ENCODE measurements around the gene IER5L. TPM values are rescaled to one million over a fixed set of nuclear protein-coding genes. Genes with fewer than 3 reads are reported as not detected.
"Not testable (repeated sequence)": the region's sequence is repeated elsewhere in the genome, so short reads cannot be mapped to it uniquely, and the experiment has no call there.

IER5L gene
- total RNA-seq, 4 donors from 2014 or later = 5.0 to 24.2 (median 12.9) TPM

DNA sequence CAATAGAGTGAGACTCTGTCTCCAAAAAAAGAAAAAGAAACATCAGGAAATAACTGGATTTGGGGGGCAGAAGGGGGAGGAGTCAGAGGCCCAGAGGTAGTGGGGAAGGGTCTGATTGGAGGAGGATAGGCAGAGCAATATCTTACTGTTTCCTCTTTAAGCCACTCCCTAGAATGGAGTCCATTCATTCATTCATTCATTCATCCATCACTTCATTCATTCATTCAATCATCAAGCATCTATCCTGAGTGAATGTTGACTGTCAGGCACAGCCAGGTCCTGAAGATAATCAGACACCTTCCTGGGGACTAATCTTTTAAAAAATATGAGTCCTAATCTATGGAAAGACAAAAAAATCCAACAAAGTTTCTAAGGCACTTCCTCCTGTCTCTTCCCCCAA lies 12.9 kb downstream of the IER5L start:
- TF ChIP-seq EP300 (IDR thresholded peaks at IDR 0.05) = no peak
- TF ChIP-seq, protein P1, sequence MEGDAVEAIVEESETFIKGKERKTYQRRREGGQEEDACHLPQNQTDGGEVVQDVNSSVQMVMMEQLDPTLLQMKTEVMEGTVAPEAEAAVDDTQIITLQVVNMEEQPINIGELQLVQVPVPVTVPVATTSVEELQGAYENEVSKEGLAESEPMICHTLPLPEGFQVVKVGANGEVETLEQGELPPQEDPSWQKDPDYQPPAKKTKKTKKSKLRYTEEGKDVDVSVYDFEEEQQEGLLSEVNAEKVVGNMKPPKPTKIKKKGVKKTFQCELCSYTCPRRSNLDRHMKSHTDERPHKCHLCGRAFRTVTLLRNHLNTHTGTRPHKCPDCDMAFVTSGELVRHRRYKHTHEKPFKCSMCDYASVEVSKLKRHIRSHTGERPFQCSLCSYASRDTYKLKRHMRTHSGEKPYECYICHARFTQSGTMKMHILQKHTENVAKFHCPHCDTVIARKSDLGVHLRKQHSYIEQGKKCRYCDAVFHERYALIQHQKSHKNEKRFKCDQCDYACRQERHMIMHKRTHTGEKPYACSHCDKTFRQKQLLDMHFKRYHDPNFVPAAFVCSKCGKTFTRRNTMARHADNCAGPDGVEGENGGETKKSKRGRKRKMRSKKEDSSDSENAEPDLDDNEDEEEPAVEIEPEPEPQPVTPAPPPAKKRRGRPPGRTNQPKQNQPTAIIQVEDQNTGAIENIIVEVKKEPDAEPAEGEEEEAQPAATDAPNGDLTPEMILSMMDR (IDR thresholded peaks at IDR 0.05) = no peak
- no peak for TF ChIP-seq POLR2AphosphoS5 (IDR thresholded peaks at IDR 0.05)
- no peak for TF ChIP-seq POLR2A (IDR thresholded peaks at IDR 0.05; ENCODE audit: low read depth)
- no peaks in the 10 kb centered on the region for H3K27me3 ChIP-seq
- H3K4me3 ChIP-seq = no peak overlapping the region
- peaks cover 25 to 47% (median 46%) of the 10 kb centered on the region in 4 donors for H3K4me1 ChIP-seq
- intact Hi-C loops (cut with DNase I) = no loop called here
- H3K36me3 ChIP-seq = no peaks in the 10 kb centered on the region
- DNase-seq (ENCODE audit: extremely low spot score) = no peak
- no peaks in the 10 kb centered on the region for H3K9me3 ChIP-seq
- H3K27ac ChIP-seq (replicated peaks in 1 of 4) = peak overlapping the region; percentile 69 to 73 (median 71)

- H3K4me3 ChIP-seq = no peak overlapping the region
- no peaks in the 10 kb centered on the region for H3K27me3 ChIP-seq
- intact Hi-C loops (cut with DNase I) = no loop called here
- no peak for DNase-seq (ENCODE audit: extremely low spot score)
- H3K36me3 ChIP-seq = no peaks in the 10 kb centered on the region
- peak overlapping the region; percentile 69 to 73 (median 71) for H3K27ac ChIP-seq (replicated peaks in 1 of 4)
- WGBS = 31% methylated on average over 9 of the region's 9 CpGs
- H3K9me3 ChIP-seq = no peaks in the 10 kb centered on the region
- no peak for TF ChIP-seq POLR2A (IDR thresholded peaks at IDR 0.05; ENCODE audit: low read depth)
- TF ChIP-seq, protein P1 (IDR thresholded peaks at IDR 0.05) = no peak
- peak; percentile 17 to 74 for TF ChIP-seq POLR2AphosphoS5 (IDR thresholded peaks at IDR 0.05)
- TF ChIP-seq EP300 (IDR thresholded peaks at IDR 0.05) = no peak
- H3K4me1 ChIP-seq = peaks cover 25 to 47% (median 45%) of the 10 kb centered on the region in 4 donors
Observed at GRCh38 chr9:129164246-129164930, 13.7 kb downstream of the IER5L start.

DNA sequence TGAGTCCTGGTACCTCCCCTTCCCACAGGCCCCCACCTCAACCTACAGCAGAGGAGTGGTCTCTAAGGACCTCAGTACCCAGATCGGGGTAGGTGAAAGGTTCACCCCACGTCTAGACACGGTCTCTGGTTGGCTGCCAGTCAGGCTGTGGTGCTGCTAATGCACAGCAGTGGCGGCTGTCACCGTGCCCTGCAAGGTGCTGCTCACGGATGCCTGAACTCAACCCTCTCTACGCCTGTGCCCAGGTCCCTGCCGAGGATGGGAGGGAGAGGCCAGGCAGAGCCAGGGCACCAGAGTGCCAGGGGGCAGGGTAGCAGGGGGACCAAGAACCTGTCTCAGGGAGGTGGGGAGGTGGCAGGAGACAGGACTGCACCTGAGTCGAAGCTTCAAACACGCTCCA lies 14.3 kb downstream of the IER5L start:
- H3K4me3 ChIP-seq = no peak overlapping the region

GRCh38 chr9:129163198-129163670 lies 14.8 kb downstream of the IER5L start:
- 75% methylated on average over 5 of the region's 5 CpGs for WGBS
- H3K27ac ChIP-seq (replicated peaks in 1 of 4) = peak overlapping the region; percentile 69 to 73 (median 71)
- not testable (repeated sequence) for H3K36me3 ChIP-seq; H3K9me3 ChIP-seq; DNase-seq (ENCODE audit: extremely low spot score); H3K4me3 ChIP-seq; H3K27me3 ChIP-seq
- H3K4me1 ChIP-seq = peaks cover 22 to 42% (median 40%) of the 10 kb centered on the region in 4 donors
- intact Hi-C loops (cut with DNase I) = loop anchor here (2.0 kb wide), 1 partner anchor 16 kb away; no protein-coding TSS in a partner anchor

More for the DNA sequence above, 14.3 kb downstream of the IER5L start:
- Histone ChIP-seq H3K36me3 (no peaks in the 10 kb centered on the region), H3K27me3 (no peaks in the 10 kb centered on the region), H3K4me1 (peaks cover 25 to 47% (median 44%) of the 10 kb centered on the region in 4 donors), H3K9me3 (no peaks in the 10 kb centered on the region), H3K27ac (replicated peaks in 1 of 4) (peak overlapping the region; percentile 69 to 73 (median 71))
- no peak for TF ChIP-seq POLR2AphosphoS5 (IDR thresholded peaks at IDR 0.05)
- TF ChIP-seq, protein P1 (IDR thresholded peaks at IDR 0.05) = no peak
- no peak for TF ChIP-seq POLR2A (IDR thresholded peaks at IDR 0.05; ENCODE audit: low read depth)
- no peak for TF ChIP-seq EP300 (IDR thresholded peaks at IDR 0.05)
- DNase-seq (ENCODE audit: extremely low spot score) = no peak
- 76% methylated on average over 9 of the region's 10 CpGs for WGBS
- intact Hi-C loops (cut with DNase I) = loop anchor here (2.0 kb wide), 1 partner anchor 17 kb away; no protein-coding TSS in a partner anchor

- Histone ChIP-seq H3K27ac (replicated peaks in 1 of 4) (peak overlapping the region in 3 of 4 donors; percentile 69 to 73 (median 73)), H3K36me3 (no peaks in the 10 kb centered on the region), H3K9me3 (no peaks in the 10 kb centered on the region), H3K27me3 (no peaks in the 10 kb centered on the region), H3K4me3 (no peak overlapping the region), H3K4me1 (peaks cover 16 to 36% (median 34%) of the 10 kb centered on the region in 4 donors)
- intact Hi-C loops (cut with DNase I) = loop anchor here (2.0 kb wide), 1 partner anchor 16 kb away; no protein-coding TSS in a partner anchor
- WGBS = 90% methylated on average over 11 of the region's 11 CpGs
- no peak for DNase-seq (ENCODE audit: extremely low spot score)
- TF ChIP-seq POLR2AphosphoS5 (IDR thresholded peaks at IDR 0.05) = no peak
- TF ChIP-seq EP300 (IDR thresholded peaks at IDR 0.05) = no peak
- TF ChIP-seq POLR2A (IDR thresholded peaks at IDR 0.05; ENCODE audit: low read depth) = no peak
- TF ChIP-seq, protein P1 (IDR thresholded peaks at IDR 0.05) = no peak
Observed at GRCh38 chr9:129162497-129163197, 15.4 kb downstream of the IER5L start.

Measured in esophagus muscularis mucosa (tissue), 4 donors.